Cardiac fibroblast (primary cell): ENCODE measurements around the gene DHX32.
"Not testable (repeated sequence)": the region's sequence is repeated elsewhere in the genome, so short reads cannot be mapped to it uniquely, and the experiment has no call there.

Experiments used
- DNase-seq, 2 donors: peaks; one replicate each; pipeline versions ENCODE4 v3.0.0 to v3.0.0-alpha.2; 2010; ENCODE audit warnings: low read depth in 2 of 2
- H3K4me3 ChIP-seq, 2 donors: replicated peaks in 1 of 2; 1 replicate in 1 of 2; 2 replicates in 1 of 2; pipeline ENCODE4 v1.5.1; 2011; ENCODE audit warnings: low read depth in 2 of 2, low read length in 2 of 2, mild to moderate bottlenecking in 2 of 2, moderate library complexity in 1 of 2
- TF ChIP-seq, protein P1 (sequence below): IDR thresholded peaks from one replicate; pipeline ENCODE4 v1.5.1; 2011; ENCODE audit warnings: low read depth, mild to moderate bottlenecking, low read length, inconsistent platforms

Gene DHX32

DNA sequence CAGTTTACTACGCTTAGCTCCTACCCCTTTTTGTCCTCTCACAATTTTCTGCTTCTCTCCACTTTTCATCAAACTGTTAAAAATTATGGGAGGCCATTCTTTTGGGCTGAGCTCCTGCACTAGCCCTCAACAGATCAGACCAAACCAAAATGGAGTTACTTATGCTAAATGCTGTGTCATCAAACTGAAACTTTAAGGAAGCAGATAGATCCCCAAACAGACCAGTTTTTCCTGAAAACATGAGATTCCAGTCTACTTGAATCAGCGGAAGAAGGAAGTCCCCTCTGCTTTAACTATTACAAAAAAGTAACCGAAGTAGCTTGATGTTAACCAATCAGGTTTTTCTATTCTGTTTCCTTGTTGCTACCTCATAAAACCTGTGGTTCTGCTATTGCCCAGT lies 35.9 kb upstream of the DHX32 start:
- TF ChIP-seq, protein P1, sequence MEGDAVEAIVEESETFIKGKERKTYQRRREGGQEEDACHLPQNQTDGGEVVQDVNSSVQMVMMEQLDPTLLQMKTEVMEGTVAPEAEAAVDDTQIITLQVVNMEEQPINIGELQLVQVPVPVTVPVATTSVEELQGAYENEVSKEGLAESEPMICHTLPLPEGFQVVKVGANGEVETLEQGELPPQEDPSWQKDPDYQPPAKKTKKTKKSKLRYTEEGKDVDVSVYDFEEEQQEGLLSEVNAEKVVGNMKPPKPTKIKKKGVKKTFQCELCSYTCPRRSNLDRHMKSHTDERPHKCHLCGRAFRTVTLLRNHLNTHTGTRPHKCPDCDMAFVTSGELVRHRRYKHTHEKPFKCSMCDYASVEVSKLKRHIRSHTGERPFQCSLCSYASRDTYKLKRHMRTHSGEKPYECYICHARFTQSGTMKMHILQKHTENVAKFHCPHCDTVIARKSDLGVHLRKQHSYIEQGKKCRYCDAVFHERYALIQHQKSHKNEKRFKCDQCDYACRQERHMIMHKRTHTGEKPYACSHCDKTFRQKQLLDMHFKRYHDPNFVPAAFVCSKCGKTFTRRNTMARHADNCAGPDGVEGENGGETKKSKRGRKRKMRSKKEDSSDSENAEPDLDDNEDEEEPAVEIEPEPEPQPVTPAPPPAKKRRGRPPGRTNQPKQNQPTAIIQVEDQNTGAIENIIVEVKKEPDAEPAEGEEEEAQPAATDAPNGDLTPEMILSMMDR: no peak
- no peak overlapping the region for H3K4me3 ChIP-seq
- DNase-seq: no peak

GRCh38 chr10:125913277-125913676 lies 32.2 kb upstream of the DHX32 start:
- DNase-seq, H3K4me3 ChIP-seq: not testable (repeated sequence)

DNA sequence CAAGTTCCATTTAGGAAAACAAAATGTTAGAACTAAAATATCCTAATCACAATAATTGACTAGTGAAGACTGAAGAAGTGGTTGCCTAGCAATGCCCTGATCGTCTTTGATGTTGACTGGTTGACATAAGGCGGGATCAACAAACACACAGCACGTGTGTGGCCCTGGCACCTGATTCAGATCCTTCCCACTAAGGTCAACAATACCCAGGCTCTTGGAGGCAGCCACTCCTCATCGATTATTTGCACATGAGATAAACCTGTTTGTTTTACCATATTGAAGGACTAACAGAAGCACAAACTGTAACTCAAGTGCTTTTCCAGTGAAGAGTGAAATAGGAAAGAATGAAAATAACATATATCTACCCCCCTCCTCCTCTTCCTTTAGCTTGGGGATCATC lies 30.9 kb upstream of the DHX32 start:
- H3K4me3 ChIP-seq: no peak overlapping the region
- TF ChIP-seq, protein P1: no peak
- no peak for DNase-seq

GRCh38 chr10:125911145-125911544 lies 30.1 kb upstream of the DHX32 start:
- no peak overlapping the region for H3K4me3 ChIP-seq
- TF ChIP-seq, protein P1: no peak
- DNase-seq: no peak

GRCh38 chr10:125909491-125909890 lies 28.4 kb upstream of the DHX32 start:
- not testable (repeated sequence) for DNase-seq, H3K4me3 ChIP-seq

GRCh38 chr10:125908813-125909212 lies 27.7 kb upstream of the DHX32 start:
- H3K4me3 ChIP-seq, DNase-seq: not testable (repeated sequence)

- H3K4me3 ChIP-seq, DNase-seq: not testable (repeated sequence)
Observed at GRCh38 chr10:125907598-125907997, 26.5 kb upstream of the DHX32 start.

DNA sequence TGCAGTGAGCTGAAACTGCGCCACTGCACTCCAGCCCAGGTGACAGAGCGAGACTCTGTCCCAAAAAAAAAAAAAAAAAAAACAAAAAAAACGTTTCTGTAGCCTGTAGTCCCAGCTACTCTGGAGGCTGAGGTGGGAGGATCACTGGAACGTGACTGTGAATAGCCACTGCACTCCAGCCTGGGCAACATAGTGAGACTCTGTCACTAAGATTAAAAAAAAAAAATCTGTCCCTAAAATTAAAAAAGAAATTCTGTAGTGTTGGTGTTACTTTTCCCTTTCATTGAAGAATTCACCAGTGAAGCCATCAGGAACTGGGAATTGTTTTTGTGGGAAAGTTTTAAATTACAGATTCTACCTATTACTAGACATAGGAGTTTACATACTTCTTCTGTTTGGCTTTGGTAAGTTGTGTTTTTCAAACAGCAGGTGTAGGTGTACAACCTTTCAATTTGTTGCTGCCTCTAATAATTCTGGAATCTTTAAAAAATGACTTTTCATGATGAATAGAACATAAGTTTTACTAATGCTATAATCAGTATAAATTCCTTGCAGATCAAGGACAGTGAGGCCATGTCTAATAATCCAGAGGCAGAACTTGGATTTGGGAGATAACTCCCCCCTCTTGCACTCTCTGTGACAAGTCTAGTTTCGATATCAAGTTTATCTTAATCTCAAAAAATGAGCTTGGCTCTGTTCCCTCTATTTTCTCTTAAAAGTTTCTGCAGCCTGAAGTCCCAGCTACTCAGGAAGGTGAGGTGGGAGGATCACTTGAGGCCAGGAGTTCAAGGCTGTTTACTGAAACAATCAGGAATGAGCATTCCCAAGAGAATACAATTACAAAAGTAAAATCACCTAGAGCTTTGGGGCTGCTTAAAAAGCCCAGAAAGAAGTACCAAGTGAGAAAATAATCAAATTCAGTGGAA lies 24.2 kb upstream of the DHX32 start:
- H3K4me3 ChIP-seq, DNase-seq: not testable (repeated sequence)

DNA sequence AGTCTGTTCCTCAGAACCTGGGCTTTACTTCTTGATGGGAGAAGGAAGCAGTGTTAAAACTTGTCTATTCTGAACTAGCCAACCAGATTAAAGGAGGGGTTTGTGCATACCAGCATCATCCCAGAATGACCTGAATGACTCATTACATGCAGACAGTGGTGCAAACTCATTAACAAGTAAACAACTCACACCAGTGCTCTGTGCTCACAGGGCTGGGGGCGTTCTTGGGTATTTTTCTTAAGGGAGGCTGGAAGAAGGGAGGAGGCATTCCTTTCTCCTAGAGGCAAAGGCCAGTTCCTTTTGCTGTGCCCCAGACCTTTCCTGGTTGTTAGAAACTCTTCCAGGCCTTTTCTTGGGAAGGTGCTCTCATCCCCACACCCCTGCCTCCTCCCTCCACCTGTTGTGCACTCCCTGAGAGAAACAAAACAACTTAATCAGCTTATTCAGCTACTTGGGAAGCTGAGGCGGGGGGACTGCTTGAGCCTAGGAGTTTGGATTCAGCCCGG lies 22.1 kb upstream of the DHX32 start:
- DNase-seq, H3K4me3 ChIP-seq: not testable (repeated sequence)

GRCh38 chr10:125900963-125901362 lies 19.9 kb upstream of the DHX32 start:
- not testable (repeated sequence) for H3K4me3 ChIP-seq
- peak in 1 of 2 donors; percentile 12 for DNase-seq

GRCh38 chr10:125897317-125897716 lies 16.2 kb upstream of the DHX32 start:
- peak; percentile 31 to 41 for DNase-seq
- peak overlapping the region in 1 of 2 donors; percentile 77 for H3K4me3 ChIP-seq

DNA sequence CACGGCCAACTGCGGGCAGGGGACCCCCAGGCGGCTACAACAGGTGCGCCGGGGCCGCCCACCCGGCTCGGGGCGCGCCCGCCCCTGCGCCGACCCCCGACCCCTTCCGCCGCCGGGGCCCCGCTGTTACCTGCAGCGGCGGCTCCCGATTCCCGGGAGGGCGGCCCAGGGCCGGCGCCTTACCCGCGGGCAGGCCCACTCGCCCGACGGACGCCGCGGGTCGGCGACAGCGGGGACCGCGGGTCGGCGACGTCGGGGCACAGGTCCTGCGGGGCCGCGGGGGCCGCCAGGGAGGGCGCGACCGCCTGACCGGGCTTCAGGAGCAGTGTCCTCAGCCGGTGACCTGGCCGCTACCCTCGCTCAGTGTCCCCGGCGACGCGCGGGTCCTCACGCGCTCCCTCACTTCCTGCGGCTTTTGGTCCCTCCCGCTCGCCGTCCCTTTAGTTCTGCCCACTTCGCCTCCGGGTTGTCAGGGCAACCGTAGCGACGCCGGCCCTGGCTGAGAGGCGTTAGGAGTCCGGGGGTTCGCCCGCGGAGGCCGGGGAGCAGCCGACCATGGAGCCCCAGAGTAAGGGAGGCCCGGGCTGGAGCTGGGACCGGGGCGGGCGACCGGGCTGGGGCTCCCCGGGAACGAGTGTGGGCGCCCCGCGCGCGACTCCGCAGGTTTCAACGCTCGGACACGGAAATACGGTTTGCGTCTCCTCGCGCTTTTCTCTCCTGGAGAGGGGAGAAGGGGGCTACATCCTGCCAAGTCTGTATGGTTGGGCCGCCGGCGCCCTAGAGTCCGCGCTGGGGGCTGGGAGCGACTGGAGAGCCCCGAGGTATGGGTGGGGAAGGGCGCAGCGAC lies 15.2 kb upstream of the DHX32 start, which contains the start of gene FANK1:
FANK1 (plus strand) TSS at position 477 of the 847 bp plus-strand sequence; CDS start at position 556, 79 bp downstream.
- peak within 1 kb of the TSS; percentile 77 for H3K4me3 ChIP-seq
- peak; percentile 87 to 90 for DNase-seq

GRCh38 chr10:125895130-125896087 lies 14.3 kb upstream of the DHX32 start:
- DNase-seq: peak; percentile 67 to 70
- H3K4me3 ChIP-seq: peak overlapping the region; percentile 60 to 77
